Stimulated activated CD8-positive, alpha-beta memory T cell treated with anti-CD3 and anti-CD28 coated beads, Interleukin-7, amount 100 ng/mL, for 24 hours (primary cell): ENCODE measurements around the gene AATF.
"Not testable (repeated sequence)": the region's sequence is repeated elsewhere in the genome, so short reads cannot be mapped to it uniquely, and the experiment has no call there.

Experiments used
- DNase-seq: peaks from one replicate; pipeline ENCODE4 v3.0.0-alpha.2; 2020; ENCODE audit warnings: low read depth

Gene AATF

GRCh38 chr17:37047631-37048104 lies 98.9 kb downstream of the AATF start:
- peak; percentile 56 for DNase-seq

DNA sequence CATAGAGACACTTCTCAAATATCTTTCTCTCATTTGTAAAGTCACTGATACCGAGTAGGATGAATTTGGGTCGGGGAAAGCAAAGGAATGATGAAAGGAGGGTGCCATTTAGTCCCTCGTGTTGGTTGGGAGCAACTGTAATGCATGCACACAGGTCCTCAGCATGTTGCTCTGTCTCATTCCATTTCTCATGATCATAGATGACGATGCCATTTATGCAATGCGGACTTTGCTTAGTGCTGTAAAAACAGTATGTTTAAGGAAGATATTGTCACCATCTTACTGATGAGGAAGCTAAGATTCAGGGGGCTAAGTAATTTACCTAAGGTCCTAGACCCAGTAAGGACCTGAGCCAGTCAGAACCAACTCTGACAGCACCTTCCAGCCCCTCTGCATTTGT lies 100.1 kb downstream of the AATF start:
- DNase-seq, result no peak

DNA sequence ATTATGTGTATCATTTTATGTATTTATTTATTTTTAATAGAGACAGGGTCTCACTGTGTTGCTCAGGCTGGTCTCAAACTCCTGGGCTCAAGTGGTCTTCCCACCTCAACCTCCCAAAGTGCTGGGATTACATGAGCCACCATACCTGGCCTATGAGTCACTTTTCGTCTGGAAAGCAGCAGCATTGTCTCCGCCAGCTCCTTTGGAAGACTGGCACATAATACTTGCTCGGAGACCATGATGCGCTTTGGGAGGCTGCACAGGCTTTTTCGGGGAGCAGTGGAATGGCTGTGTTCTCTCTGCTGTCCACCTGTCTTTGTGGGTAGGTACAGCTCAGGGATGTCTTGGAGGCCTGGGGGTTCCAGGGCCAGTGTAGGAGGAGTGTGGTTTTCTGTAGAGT lies 102.2 kb downstream of the AATF start:
- no peak for DNase-seq

GRCh38 chr17:37051381-37051780 lies 102.6 kb downstream of the AATF start:
- no peak for DNase-seq

- DNase-seq, result no peak
These were observed 103.1 kb downstream of the AATF start for GRCh38 chr17:37051833-37052232.

DNA sequence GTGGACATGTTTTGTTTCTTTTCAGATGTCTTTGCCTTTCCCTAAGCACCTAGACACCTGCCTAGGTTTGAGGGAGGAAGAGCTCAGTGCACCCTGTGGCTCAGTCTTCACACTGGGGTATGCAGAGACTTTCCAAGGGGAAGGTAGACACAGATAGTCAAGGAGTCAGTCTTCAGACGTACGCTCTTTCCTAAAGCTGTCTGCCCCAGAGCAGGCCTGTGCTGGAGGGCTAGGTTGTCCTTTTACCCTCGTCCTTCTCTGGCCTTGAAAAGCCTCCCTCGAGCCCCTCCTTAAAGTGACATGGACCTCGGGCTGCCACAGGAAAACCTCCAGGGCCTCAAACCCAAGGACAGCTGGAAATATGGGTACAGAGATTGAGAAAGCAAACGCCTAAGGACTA lies 103.7 kb downstream of the AATF start:
- DNase-seq, result no peak

GRCh38 chr17:37054894-37055293 lies 106.1 kb downstream of the AATF start:
- DNase-seq, result no peak

DNA sequence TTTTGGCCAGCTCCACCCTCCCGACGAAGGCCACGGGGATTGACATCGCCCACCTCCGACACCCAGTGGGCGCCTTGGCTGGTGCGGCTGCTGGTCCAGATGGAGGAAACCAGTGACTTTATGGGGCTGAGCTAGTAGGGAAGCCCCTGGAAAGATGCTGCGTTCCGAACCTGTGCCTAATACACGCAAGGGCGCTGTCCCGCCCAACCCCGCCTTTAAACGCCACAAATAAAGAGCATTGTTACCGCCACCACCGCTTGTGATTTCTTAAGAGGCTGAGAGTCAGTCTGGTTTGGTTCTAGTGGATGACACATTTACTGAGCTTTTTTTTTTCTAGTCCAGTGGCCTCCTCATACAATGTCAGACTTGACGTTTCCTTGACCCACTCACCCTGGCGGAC lies 107.9 kb downstream of the AATF start:
- DNase-seq, result no peak

GRCh38 chr17:37059493-37059892 lies 110.7 kb downstream of the AATF start:
- no peak for DNase-seq

- no peak for DNase-seq
These were observed 111.3 kb downstream of the AATF start for GRCh38 chr17:37060094-37060493.

DNA sequence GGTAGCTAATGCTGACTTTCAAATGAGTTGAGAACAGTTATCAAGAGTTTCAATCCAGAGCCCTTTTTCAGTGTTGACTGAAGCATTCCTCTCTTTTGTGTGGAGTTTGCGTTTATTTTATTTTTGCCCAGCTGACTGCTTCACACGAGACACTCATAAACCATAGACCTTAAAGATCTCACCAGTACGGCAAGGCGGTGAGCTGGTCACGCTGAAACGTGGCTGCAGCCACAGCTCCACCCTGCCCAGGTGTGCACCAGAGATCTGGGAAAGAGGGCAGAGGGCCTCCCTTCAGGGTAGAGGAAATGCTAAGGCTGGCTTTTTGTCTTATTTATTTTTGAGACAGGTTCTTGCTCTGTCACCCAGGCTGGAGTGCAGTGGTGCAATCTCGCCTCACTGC lies 112.2 kb downstream of the AATF start:
- no peak for DNase-seq

GRCh38 chr17:37062021-37062420 lies 113.3 kb downstream of the AATF start:
- DNase-seq, result no peak

GRCh38 chr17:37064206-37064605 lies 115.5 kb downstream of the AATF start:
- DNase-seq, result no peak

- no peak for DNase-seq
These were observed 116.2 kb downstream of the AATF start for GRCh38 chr17:37064956-37065355.

GRCh38 chr17:37065486-37066321 lies 117.0 kb downstream of the AATF start:
- no peak for DNase-seq

DNA sequence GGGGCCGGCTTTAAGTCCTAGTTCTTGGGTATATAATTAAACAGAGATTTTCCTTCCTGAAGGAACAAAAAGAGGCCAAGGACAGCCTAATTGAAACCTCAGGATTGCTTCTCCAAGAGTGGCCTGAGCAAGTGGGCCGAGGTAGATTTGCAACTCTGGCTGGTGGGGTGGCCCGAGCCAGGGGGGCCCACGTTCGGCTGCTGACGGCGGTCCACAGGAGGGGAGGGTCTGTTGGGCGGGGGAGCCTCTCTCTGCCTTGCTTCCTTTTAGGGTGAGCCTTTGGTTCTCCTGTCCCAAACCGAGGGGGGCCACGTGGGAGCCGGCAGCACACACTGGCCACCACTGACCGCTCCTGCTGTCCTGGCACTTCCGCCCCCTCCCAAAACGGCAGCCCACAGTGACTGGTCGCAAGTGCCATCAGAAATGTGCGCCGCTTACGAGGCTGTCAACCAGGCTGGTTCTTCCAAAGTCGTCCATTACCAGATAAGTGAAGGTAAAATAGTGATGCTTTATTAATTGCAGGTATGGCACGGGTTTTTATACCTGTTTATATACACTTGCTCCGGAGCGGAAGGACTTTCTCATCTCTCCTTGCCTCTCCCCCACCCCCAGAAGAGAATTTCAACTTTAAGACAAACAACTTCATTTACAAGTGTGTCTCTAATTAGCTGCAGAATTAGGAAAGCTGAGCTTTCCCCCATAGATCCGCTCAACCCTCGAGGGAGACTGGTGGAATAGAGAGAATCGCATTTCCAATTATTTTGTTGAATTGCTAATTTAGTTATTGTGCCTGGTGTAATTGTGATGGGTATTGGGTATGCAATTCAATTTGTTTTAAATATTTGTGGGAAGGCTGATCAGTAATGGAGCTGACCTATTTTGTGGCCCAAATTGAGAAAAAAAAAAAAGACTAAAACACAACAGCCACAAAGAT lies 117.8 kb downstream of the AATF start:
- no peak for DNase-seq

DNA sequence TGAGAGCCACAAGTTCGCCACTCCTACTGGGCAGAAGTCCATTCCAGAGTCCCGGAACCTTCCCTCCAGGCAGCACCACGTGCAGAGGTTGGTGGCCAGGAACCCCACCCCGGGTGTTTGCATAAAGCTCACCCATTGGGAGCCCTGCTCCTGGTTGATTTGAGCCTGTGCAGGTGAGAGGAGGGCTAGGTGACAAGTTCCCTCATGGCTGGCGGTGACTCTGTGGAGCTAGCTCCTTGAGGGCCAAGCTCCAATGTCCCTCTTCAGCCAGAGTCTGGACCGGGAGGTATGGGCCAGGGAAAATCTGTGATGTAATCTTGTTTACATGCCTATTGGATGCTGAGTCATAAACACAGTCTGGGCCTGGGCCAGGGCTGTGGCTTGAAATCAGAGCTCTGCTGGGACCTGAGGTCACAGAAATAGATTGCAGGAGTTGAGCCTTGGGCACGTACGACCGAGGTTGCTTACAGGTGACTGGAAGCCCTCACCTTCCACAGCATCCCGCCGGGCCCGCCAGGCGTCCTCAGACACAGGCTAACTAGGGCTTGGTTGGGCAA lies 118.9 kb downstream of the AATF start:
- no peak for DNase-seq

- no peak for DNase-seq
These were observed 119.5 kb downstream of the AATF start for GRCh38 chr17:37068266-37068665.

- no peak for DNase-seq
These were observed 120.3 kb downstream of the AATF start for GRCh38 chr17:37069087-37069486.

DNA sequence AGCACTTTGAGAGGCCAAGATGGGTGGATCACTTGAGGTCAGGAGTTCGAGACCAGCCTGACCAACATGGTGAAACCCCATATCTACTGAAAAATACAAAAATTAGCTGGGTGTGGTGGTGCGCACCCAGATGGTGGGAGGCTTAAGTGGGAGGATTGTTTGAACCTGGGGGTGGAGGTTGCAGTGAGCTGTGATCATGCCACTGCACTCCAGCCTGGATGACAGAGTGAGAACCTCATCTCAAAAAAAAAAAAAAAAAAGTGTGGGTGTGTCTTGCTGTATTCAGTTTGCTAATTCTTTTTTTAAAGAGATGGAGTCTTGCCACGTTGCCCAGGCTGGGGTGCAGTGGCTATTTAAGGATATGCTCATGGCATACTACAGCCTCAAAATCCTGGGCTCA lies 124.7 kb downstream of the AATF start:
- DNase-seq, result not testable (repeated sequence)

DNA sequence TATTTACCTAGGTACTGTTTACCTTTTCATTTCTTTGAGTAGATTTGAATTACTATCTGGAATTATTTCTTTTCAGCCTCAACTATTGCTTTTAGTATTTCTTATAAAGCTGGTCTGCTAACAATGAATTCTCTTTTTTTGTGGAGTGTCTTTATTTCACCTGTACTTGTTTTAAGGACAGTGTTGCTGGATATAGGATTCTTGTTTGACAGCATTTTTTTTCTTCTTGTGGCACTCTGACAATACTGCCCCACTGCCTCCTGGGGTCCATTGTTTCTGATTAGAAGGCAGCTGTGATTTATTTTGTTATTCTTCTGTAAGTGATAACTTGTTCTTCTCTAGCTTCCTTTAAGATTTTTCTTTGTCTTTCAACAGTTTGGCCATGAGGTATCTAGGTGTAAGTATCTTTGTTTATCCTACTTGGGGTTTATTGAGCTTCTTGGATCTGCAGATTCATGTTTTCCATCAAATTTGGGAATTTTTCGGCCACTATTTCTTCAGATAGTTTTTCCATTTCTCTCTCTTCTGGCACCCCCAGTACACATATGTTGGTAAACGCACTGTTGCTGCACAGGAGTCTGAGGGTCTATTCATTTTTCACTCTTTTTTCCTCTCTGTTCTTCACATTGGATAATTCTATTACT lies 130.4 kb downstream of the AATF start:
- no peak for DNase-seq

DNA sequence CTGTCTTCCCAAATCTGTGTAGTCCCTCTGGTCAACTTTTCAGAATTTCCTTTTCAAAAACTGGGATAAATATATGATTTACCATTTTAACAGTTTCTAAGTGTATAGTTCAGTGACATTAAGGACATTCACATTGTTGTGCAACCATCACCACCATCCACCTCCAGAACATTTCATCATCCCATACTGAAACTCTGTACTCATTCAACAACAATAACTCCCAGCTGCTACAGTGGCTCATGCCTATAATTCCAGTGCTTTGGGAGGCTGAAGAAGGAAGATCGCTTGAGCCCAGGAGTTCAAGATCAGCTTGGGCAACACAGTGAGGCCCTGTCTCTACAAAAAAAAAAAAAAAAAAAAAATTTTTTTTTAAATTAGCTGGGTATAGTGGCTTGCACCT lies 131.0 kb downstream of the AATF start:
- DNase-seq, result no peak
